GM19023 (cell line): ENCODE results near the gene CCDC69.
"Not testable (repeated sequence)": the region's sequence is repeated elsewhere in the genome, so short reads cannot be mapped to it uniquely, and the experiment has no call there.

Experiments used
- ATAC-seq: cut with Tn5 transposase; IDR thresholded peaks from one replicate; pipeline ENCODE4 v1.9.1; 2021; ENCODE audit warnings: mild to moderate bottlenecking, moderate library complexity; ENCODE audit not compliant: unreplicated experiment

Gene CCDC69

DNA sequence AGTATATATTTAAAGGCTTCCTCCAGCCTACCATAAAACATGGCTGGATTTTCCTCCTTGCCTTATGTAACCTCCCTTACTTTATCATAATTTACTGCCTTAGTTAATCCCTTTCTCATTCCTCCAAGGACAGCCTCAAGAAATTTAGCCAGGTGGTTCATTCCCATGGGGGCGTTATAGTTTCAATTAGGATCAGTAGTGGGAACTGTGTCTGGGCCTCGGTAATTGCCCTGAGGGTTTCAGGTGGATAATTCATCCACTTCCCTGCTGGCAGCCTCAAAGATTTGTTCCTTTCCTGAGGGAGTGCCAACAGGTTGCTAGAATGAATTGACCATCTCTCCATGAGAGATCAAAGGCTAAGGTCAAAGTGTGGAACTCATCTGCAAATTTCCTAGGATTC, 24.8 kb upstream of the CCDC69 start:
- no peak for ATAC-seq

DNA sequence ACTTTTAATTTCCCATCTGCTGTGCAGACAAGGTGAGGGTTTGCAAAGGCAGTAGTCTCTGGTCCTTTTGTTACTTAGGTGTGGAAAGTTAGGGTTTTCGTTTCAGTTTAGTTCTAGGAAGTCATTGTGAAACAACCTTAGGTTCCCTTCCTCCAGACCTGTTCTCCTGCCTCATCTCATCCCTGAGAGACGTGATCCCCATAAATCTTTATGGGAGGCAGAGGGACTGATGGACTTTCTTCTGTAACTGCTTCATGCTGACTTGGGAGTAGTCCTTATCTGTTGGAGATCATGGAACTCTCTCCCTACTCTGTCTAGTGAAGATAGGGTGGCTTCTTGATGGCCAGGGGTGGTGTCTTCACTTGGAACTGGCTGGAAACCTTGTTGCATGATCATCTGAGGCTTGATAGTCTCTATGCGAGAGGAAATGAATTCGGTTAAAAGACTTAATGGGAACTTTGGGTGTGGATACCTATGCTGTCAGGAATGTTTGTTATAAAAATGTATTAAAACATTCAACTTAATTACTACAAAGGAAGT, 21.9 kb upstream of the CCDC69 start:
- ATAC-seq: no peak

GRCh38 chr5:151244206-151244605, 20.3 kb upstream of the CCDC69 start:
- ATAC-seq: no peak

GRCh38 chr5:151243564-151243963, 19.7 kb upstream of the CCDC69 start:
- no peak for ATAC-seq

- no peak for ATAC-seq
These were observed 19.2 kb upstream of the CCDC69 start for GRCh38 chr5:151243127-151243526.

DNA sequence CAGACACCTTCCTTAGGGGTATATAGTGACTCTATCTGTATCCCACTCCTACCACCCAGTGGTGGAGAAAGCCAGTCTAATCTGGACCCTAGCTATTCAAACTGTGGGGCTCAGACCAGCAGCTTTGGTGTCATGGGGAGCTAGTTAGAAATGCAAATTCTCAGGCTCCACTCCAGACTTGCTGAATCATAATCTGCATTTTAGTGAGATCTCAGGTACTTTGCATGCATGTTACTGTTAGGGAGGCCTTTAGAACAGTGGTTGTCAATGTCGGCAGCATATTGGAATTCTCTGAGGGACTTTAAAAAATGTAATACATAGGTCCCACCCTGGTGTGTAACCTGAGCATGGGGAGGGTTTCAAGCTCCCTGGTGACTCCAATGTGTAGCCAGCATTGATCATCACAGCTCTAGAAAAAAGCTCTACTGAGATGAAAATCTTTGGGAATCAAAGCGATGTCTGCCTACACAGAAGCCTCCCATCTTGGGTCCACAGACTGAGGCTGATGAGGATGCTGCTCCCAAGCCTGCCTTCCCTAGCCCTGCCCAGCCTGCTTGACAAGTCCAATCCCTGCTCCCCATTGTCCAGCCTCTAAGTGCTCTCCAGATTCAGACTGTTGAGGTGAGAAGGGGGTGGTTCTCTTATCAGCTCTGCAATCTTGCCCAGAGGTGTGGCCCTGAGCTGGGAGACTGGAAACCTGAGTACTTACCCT, 17.2 kb upstream of the CCDC69 start:
- no peak for ATAC-seq

DNA sequence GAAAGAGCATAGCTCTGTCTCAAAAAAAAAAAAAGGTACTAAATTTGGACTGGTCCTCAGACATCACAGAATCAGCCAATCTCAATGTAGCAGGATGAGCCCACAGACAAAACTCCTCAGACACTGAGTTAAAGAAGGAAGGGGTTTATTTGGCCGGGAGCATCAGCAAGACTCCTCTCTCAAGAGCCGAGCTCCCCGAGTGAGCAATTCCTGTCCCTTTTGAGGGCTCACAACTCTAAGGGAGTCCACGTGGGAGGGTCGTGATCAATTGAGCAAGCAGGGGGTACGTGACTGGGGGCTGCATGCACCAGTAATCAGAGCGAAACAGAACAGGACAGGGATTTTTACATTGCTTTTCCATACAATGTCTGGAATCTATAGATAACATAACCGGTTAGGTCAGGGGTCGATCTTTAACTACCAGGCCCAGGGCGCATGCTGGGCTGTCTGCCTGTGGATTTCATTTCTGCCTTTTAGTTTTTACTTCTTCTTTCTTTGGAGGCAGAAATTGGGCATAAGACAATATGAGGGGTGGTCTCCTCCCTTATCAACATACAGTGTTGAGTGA, 16.5 kb upstream of the CCDC69 start:
- ATAC-seq: not testable (repeated sequence)

- ATAC-seq: peak; percentile 41
These were observed 15.5 kb upstream of the CCDC69 start for GRCh38 chr5:151239237-151239861.

GRCh38 chr5:151238303-151238741, 14.4 kb upstream of the CCDC69 start:
- ATAC-seq: peak; percentile 37

- ATAC-seq: no peak
These were observed 13.8 kb upstream of the CCDC69 start for GRCh38 chr5:151237685-151238084.

- no peak for ATAC-seq
These were observed 13.0 kb upstream of the CCDC69 start for GRCh38 chr5:151236888-151237287.

- not testable (repeated sequence) for ATAC-seq
These were observed 11.3 kb upstream of the CCDC69 start for GRCh38 chr5:151235239-151235571.

DNA sequence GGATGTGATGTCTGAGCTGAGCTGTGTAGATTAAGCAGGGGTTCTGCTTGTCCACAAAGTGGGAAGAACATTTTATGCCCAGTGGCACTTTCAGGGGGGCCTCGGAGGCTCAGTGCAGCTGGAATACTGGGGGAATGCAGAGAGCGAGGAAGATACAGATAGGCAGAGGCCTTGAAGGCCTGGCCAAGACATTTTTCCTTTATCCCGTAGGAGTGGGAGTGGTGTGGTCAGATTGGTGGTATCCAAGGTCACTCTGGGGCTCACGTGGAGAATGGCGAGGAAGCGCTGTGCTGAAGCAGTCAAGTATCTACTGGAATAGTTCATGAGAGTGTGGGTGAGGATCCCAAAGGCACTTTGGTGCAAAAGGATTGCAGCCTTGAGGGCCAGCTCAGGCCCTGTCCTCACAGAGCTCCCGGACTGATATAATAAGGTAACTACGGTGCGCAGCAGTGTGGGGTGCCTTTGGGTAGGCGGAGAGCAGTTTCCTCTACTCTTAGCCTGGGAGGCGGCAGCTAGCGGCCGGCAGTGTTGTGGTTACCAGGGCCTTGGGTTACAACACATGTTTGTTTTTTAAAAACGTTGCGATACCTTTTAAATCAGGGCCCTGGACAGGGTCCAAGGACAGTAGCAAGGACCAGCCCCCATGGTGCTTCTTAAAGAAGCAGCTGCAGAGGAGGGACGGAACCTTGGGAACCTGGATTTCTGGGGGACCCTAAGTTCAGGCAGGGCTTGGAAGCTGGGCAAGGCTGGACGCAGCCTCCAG, 10.8 kb upstream of the CCDC69 start:
- peak; percentile 64 for ATAC-seq

GRCh38 chr5:151233616-151234085, 9.8 kb upstream of the CCDC69 start:
- peak; percentile 49 for ATAC-seq

DNA sequence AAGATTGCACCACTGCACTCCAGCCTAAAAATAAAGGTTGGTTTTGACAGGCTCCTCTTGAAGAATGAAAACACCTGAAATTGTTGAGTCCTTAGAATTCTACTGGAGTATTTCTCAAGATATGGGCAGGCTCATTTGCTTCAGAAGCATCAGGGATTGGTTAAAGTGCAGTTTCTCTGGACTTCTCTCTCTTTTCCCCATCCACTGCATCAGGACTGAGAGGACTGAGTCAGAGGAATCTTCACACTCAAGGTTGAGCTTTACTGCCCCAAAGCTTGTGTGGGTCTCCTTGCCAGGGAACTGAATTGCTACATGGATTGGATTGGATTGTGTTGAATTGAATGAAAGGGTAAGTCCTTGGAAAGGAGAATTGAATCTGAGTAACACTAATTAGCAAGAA, 7.5 kb upstream of the CCDC69 start:
- ATAC-seq: no peak

DNA sequence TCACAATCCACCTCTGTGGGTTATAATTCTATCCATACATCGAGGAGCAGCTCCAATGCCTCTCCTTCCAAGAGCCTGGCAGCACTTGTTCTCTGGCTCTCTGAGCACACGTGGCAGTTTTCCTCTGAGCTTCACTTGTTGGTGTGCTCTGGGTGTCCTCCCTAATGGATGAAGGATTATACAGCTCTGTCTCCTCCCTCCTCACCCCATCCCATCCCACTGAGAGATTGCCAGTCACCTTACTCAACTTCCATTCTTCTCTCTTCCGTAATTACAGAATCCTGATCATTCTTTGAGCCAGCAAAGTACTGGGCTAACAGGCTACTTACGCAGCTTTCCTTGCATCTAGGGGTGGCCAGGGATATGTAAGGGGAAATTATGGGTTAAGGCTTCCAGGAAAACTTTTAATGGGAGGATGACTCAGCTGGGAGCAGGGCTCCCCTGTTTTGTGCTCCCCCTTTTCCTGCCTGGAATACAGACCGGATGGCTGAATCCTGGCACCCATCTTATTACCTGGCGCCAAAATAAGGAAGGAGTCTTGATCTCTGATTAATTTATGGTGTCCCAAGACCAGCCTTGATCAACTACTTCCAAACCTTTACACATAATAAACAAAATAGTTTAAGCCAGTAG, 6.3 kb upstream of the CCDC69 start:
- no peak for ATAC-seq

GRCh38 chr5:151228986-151229385, 5.1 kb upstream of the CCDC69 start:
- ATAC-seq: no peak

- ATAC-seq: no peak
These were observed 4.1 kb upstream of the CCDC69 start for GRCh38 chr5:151227918-151228447.

DNA sequence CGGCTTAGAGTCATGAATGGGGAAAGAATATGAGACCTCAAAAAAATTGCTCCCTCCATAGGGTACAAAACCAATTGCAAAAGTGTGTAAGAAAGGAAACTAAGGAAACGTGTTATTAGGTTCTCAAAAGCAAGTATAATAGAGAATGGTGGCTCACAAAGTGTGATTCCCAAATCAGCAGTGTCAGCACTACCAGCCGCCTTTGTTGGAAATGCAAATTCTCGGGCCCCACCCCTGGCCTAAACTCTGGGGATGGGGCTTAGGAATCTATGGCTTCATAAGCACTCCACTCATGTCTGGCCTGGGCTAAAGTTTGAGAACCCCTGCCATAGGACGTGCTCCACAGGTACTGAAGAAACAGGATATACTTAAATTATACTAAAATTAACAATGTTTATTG, 1.6 kb upstream of the CCDC69 start:
- no peak for ATAC-seq

DNA sequence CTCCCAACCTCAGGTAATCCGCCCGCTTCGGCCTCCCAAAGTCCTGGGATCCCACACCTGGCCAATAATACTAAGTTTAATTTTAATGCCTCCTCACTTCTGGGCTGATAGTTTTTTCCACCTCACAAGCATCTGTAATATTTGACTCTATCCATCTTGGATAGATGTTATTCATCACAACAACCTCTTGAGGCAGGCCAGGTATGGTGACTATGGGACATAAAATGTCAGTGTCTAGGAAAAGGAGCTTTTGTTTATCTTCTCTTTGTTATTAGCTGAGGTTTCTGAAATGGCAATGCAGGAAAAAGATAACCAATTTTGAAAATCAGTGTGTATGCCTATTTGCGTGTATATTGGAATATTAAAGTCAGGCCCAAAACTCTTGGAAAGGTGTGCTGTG, 1.2 kb upstream of the CCDC69 start:
- ATAC-seq: no peak

- ATAC-seq: no peak
These were observed 480 bp upstream of the CCDC69 start for GRCh38 chr5:151224372-151224771.
